HEK293T (cell line): ENCODE data around the gene ETV6.

ENCODE experiments used
- CTCF ChIA-PET: fragments of 350-600 bp; formaldehyde crosslinking; extraction: SDS; loops from one replicate; lab custom pipeline; 2021; ENCODE audit warnings: antibody characterized with exemption, inconsistent platforms; lab: Yijun Ruan, JAX
- POLR2A ChIA-PET: fragments of 350-600 bp; formaldehyde crosslinking; extraction: SDS; loops from one replicate; lab custom pipeline; 2020; ENCODE audit warnings: antibody characterized with exemption, inconsistent platforms; lab: Yijun Ruan, JAX
- DNase-seq: peaks from one replicate; pipeline ENCODE4 v3.0.0; 2012; ENCODE audit warnings: mixed read lengths; ENCODE audit errors: extremely low spot score
- ARNT ChIP-seq: fragments of 450-650 bp; IDR thresholded peaks from 2 replicates; pipeline ENCODE4 v1.6.1; 2017; ENCODE audit warnings: mild to moderate bottlenecking
- BHLHE40 ChIP-seq: fragments of 450-650 bp; IDR thresholded peaks from 2 replicates; pipeline ENCODE4 v1.6.1; 2016; ENCODE audit warnings: mild to moderate bottlenecking, moderate library complexity, borderline replicate concordance
- CTBP1 ChIP-seq: fragments of 450-650 bp; IDR thresholded peaks from 2 replicates; pipeline ENCODE4 v1.6.1; 2016; ENCODE audit warnings: borderline replicate concordance
- ELF4 ChIP-seq: fragments of 450-650 bp; IDR thresholded peaks from 2 replicates; pipeline ENCODE4 v1.6.1; 2017; ENCODE audit warnings: antibody characterized with exemption
- FOXA1 ChIP-seq: fragments of 450-650 bp; IDR thresholded peaks from 2 replicates; pipeline ENCODE4 v1.6.1; 2016; ENCODE audit warnings: mild to moderate bottlenecking
- FOXK2 ChIP-seq: fragments of 450-650 bp; IDR thresholded peaks from 2 replicates; pipeline ENCODE4 v1.6.1; 2016; ENCODE audit warnings: mild to moderate bottlenecking
- FOXM1 ChIP-seq: fragments of 450-650 bp; IDR thresholded peaks from 2 replicates; pipeline ENCODE4 v1.6.1; 2017; ENCODE audit warnings: mild to moderate bottlenecking, borderline replicate concordance
- HDGF ChIP-seq: fragments of 450-650 bp; IDR thresholded peaks from 2 replicates; pipeline ENCODE4 v1.6.1; 2017; ENCODE audit warnings: antibody characterized with exemption, borderline replicate concordance
- L3MBTL2 ChIP-seq: fragments of 450-650 bp; conservative IDR thresholded peaks from 2 replicates; pipeline ENCODE4 v1.6.1; 2016; ENCODE audit warnings: mild to moderate bottlenecking
- LEF1 ChIP-seq: fragments of 450-650 bp; IDR thresholded peaks from 2 replicates; pipeline ENCODE4 v1.6.1; 2017; ENCODE audit warnings: mild to moderate bottlenecking, borderline replicate concordance
- NFRKB ChIP-seq: fragments of 450-650 bp; IDR thresholded peaks from 2 replicates; pipeline ENCODE4 v1.6.1; 2016; ENCODE audit warnings: mild to moderate bottlenecking, moderate library complexity
- PKNOX1 ChIP-seq: fragments of 450-650 bp; IDR thresholded peaks from 2 replicates; pipeline ENCODE4 v1.6.1; 2016
- SP1 ChIP-seq: fragments of 450-650 bp; IDR thresholded peaks from 2 replicates; pipeline ENCODE4 v1.6.1; 2017
- SUZ12 ChIP-seq: fragments of 450-650 bp; IDR thresholded peaks from 2 replicates; pipeline ENCODE4 v1.6.1; 2016; ENCODE audit warnings: mild to moderate bottlenecking
- TARDBP ChIP-seq: fragments of 450-650 bp; IDR thresholded peaks from 2 replicates; pipeline ENCODE4 v1.6.1; 2016
- ZNF384 ChIP-seq: fragments of 450-650 bp; IDR thresholded peaks from 2 replicates; pipeline ENCODE4 v1.6.1; 2016

ETV6 gene

GRCh38 chr12:11727133-11727664, 77.7 kb downstream of the ETV6 start:
- CTCF ChIA-PET, result no interaction called here
- TF ChIP-seq SUZ12, result no peak
- TF ChIP-seq L3MBTL2, result no peak
- no peak for TF ChIP-seq HDGF
- no peak for DNase-seq
- POLR2A ChIA-PET, result no interaction called here

GRCh38 chr12:11728154-11728755, 78.8 kb downstream of the ETV6 start:
- DNase-seq, result no peak
- ChIA-PET CTCF (no interaction called here), POLR2A (no interaction called here)
- no peak for TF ChIP-seq FOXK2
- no peak for TF ChIP-seq NFRKB
- TF ChIP-seq BHLHE40, result no peak
- TF ChIP-seq L3MBTL2, result no peak
- no peak for TF ChIP-seq FOXA1
- no peak for TF ChIP-seq SUZ12

GRCh38 chr12:11729008-11729407, 79.5 kb downstream of the ETV6 start:
- no peak for DNase-seq
- POLR2A ChIA-PET, result no interaction called here
- TF ChIP-seq NFRKB (no peak), PKNOX1 (no peak), L3MBTL2 (no peak)
- CTCF ChIA-PET, result no interaction called here

- DNase-seq, result no peak
- ChIA-PET POLR2A (no interaction called here), CTCF (no interaction called here)
- TF ChIP-seq NFRKB, result no peak
- no peak for TF ChIP-seq L3MBTL2
- TF ChIP-seq FOXK2, result no peak
- no peak for TF ChIP-seq FOXA1
- no peak for TF ChIP-seq TARDBP
Observed at GRCh38 chr12:11729439-11730150, 80.1 kb downstream of the ETV6 start.

GRCh38 chr12:11730299-11731041, 81.0 kb downstream of the ETV6 start:
- no peak for TF ChIP-seq FOXM1
- TF ChIP-seq NFRKB, result no peak
- ChIA-PET CTCF (no interaction called here), POLR2A (no interaction called here)
- no peak for DNase-seq

- POLR2A ChIA-PET, result no interaction called here
- TF ChIP-seq SUZ12 (no peak), CTBP1 (no peak), HDGF (no peak), ELF4 (no peak), L3MBTL2 (no peak), NFRKB (no peak), FOXM1 (no peak), TARDBP (no peak), ARNT (no peak), SP1 (no peak), ZNF384 (no peak), BHLHE40 (no peak), FOXK2 (no peak), FOXA1 (no peak)
Observed at GRCh38 chr12:11731042-11731357, 81.5 kb downstream of the ETV6 start.

GRCh38 chr12:11731455-11731854, 82.0 kb downstream of the ETV6 start:
- DNase-seq, result no peak
- CTCF ChIA-PET, result interaction anchor here (0.6 kb wide), 1 partner anchor 15 kb away, joined by 3 read pairs; no protein-coding TSS in a partner anchor

More at GRCh38 chr12:11731042-11731357, 81.5 kb downstream of the ETV6 start:
- DNase-seq, result no peak
- CTCF ChIA-PET, result no interaction called here

More at GRCh38 chr12:11731455-11731854, 82.0 kb downstream of the ETV6 start:
- TF ChIP-seq LEF1 (no peak), TARDBP (no peak), FOXM1 (no peak), PKNOX1 (no peak)
- POLR2A ChIA-PET, result no interaction called here
